GM21529 (cell line): ENCODE results near the gene PPFIA2.

ENCODE experiments used
- ATAC-seq: cut with Tn5 transposase; IDR thresholded peaks from one replicate; pipeline ENCODE4 v1.9.1; 2021; ENCODE audit not compliant: unreplicated experiment

The PPFIA2 gene

DNA sequence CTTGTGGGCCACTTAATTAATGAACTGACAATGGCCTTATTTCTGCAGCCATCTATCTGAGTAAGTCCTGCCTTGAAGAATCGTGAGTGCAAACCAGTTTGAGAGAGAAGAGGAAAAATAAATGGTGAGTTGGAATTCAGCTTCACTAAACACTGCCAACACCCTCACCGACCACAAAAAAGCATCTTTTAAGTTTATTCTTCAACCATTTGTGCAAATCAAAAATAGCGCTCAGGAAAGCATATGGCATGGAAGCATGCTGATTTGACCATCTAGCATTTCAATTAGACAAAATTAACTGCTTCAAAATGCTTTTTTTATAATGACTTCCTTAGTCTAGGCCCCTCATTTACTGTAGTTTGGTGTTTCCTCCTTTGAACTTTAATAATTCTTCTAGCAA is 294.0 kb downstream of the PPFIA2 start:
- no peak for ATAC-seq

DNA sequence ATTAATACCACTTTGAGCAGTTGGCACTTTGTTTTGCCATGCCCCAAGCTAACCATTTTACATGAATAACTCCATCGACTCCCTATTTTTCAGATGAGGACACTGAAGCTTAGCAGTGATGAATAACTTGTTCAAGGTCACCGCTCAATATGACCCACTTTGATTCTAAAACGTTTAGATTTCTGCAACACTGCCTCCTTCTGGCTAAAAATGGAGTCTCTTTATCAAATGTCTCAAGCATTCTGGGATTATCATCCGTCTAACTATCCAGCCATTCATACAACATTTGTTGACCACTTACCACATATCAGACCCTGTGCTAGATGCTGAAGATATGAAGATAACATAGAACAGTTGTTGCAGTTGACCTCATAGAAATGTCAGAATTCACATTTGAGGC is 298.0 kb downstream of the PPFIA2 start:
- no peak for ATAC-seq

DNA sequence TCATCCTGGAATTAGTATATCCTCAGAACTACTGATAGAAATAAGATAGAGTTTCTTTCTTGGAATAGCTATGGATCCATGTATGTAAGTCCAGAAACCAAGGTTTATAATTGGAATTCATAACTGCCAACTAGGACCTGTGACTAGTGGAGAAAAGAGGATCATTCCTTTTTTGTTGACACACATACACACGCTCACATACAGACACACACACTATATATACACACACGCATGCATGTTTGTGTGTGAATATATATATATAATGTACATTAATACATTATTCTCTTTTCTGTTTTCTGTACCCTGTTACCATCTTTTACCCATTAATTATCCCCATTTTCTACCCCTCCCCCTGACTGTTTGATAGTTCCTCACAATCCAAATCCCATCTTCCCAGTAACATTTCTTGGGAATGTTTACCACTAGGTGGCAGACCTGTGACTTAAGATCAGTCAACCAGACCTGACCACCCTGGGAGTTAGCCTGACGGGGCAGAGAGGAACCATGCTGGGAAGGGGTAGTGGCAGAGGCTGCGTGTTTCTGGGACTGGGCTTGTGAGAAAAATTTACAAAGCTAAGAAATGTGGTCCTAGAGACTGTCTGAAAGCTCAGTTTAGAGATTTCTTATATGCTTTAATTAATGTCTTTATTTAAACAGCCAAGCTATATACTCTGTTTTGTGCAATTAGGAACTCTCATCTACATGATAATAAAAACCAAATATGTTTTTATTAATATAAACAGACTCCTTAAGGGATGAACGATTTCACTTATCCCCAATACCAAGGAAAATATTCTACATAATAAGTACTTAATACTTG is 308.0 kb downstream of the PPFIA2 start:
- peak; percentile 71 for ATAC-seq

DNA sequence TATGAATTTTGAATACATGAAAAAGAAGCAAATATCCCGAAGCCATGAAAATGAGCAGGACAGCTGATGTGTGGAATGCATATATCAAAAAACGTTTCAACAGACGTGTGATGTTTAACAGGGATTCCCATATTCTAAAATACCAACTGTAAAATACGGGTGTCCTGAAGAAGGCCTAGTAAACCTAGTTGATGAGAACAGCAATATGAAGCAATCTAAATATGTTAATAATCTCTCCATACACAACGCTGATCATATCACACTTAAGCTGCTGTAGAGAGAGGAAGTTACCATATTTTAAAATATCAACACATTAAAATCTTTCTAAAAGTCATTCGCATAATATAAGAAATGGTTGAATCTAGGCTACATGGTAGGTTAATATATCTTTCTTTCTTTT is 317.5 kb downstream of the PPFIA2 start:
- ATAC-seq = no peak

DNA sequence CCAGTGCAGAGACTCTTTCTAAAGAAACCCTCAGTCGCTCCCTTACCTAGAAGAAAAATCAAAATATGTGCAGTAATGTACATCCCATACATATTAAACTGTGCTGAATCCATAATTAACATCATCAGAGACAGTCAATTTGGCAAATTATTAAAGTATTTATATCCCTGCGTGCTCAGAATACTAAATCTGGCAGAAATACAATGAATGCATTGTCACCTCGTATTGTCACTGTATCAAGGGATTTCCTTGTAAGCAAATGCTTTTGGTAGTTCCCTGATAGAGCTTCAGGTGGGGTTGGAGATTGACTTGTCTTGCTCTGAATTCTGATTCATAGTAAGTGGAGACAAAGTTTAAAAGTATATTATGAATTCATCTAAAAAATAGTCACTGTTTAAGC is 319.1 kb downstream of the PPFIA2 start:
- ATAC-seq = no peak

DNA sequence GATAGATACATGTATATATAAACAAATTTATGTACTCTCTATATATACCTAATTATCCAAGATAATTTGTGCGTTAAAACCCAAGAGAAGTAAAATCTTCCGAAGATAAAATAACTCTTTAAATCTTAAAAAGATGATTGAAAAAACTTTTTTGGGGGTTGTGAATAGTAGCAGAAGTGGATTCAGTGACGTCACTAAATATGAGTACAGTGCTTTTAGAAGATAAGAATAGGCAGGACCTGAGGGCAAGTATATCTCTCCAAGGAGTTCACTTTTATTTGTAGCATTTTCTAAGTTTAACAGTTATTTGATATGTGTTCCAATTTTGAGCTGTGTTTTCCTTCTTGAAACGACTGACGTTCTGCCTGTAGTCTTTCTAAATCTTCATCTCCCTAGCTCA is 319.8 kb downstream of the PPFIA2 start:
- ATAC-seq = no peak

DNA sequence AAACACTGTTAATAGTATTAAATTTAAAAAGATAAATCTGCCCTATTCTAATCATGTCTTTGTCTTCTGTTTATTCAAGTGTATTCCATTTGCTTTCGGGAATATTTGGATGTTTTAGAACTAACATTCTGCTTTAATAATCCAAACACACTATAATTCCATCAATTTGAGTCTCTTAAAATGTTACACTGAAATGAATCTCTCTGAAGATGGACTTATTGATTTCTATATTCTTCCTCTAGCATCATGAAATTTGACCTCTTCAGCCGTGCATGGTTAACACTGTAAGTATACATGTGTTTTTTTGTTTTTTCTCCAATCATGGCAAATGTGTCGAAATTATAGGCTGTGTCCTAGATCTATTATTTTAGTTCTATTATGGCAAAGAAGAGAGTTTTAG is 342.1 kb downstream of the PPFIA2 start:
- ATAC-seq = no peak

DNA sequence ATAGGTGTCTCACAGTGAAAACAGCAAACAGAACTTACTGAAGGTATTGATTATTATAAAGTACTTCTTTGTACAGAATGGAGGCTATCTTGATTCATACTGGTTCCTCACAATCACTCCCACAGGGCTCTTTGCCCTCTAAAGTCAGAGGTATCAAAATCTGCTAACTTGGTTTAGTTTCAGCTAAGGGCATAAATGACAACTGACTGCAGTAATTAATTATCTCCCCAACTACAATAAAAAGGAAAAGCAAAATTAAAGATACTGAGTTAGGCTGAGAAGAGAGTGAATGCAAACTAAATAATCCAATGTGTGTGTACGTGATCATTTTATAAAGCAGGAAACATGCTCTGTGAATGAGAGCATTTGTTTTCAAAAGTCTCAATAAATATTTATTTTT is 342.6 kb downstream of the PPFIA2 start:
- no peak for ATAC-seq

DNA sequence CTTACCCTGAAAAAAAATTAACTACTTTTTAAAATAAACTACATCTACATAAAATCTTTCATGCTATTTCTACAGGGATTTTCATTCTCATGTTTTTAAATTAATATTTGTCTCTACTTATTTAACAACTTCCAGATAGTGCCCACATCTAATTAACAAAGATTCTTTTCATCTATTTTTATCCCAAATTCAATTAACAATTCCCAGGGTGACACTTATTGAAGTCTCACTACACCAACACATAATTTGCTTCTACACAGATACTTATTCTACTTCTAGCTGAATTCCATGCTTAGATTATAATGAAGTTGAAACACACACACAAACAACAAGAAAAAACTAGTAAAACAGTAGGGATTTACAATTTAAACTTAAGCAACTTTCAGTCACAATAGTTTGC is 344.7 kb downstream of the PPFIA2 start:
- ATAC-seq = no peak

DNA sequence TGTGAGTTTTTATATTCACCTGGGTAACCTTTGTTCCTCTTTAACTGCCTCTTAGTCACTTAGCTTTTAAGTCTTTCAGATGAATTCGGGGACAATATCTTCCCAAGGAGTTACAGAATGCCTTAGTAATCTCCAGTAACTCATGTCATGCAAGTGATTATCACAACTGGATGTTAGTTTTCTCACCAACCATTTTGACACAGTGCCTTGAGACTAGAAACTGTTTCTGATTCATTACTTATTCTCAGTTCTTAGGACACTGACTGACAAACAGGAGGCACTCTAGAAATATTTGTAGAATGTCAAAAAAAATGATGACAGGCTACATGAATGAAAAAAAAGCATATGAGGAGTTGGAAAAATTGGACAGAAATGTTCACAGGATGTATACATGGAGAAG is 346.2 kb downstream of the PPFIA2 start:
- no peak for ATAC-seq

DNA sequence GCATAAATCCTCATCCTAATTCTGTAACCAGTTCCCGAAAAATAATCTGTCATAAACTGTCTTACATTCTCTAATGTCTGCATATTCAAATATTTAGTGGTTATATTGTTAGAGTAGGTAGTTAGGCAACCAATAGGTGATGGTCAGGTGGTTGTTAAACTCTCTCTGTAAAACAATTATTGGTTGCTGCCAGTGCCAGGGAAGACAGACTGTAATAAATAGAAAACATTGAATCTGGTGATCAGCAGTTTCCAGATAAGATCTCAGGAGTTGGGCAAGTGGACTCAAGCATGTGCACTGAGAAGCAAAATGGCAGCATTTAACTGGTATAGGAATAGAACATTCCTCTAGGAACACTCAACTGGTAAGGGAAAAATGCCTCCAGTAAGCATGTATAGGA is 355.8 kb downstream of the PPFIA2 start:
- no peak for ATAC-seq

DNA sequence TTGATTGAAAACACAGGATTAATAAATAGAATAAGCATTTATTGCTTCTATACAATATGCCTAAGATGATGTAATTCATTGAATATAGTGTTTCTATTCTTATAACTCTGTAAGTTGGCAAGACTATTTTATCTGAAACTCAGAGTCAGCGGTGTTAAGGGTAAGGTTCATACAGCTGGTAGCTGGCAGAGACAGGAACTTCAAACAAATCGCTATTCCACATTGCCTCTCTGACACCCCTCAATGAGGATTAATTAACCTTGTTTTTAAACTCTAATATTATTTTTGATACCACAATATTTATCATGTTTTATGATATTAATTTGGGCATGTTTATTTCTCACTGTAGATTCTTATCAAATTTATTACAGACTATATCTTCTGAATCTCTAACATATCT is 357.9 kb downstream of the PPFIA2 start:
- ATAC-seq = no peak

DNA sequence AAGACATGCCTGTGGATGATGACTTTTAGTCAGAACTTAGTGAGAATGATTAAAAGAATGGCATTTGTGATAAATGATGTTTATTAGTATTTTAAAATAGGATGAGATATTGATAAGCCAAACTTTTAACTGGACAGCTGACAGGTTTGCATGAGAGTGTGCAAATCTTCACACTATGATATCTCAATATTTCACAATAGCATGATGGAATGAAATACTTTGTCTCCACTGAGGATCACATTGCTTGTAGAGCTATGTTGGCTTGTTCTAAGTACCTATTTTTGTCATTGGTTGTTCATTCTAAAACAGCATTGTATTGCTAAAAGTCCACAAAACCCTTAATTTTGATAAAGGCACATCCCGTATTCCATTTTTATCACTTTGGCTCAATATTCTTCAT is 359.1 kb downstream of the PPFIA2 start:
- ATAC-seq = no peak

DNA sequence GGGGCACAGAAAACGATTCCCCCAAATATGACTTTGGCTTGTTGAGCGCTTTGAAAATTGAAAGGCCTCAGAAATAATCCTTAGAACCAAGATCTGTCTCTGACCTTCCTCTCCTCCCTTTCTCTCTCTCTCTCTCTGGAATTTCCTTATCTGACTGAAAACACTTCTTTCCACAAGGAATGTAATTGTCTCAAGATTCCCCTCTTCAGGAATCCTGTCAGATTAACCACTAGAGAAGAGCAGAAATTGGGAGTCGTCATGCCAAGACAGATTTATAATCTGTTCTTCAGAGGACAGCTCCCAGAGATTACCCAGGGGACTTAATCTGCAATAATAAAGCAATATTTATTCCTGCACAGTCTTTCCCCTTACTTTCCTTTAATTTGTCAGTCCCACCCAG is 363.7 kb downstream of the PPFIA2 start:
- no peak for ATAC-seq

DNA sequence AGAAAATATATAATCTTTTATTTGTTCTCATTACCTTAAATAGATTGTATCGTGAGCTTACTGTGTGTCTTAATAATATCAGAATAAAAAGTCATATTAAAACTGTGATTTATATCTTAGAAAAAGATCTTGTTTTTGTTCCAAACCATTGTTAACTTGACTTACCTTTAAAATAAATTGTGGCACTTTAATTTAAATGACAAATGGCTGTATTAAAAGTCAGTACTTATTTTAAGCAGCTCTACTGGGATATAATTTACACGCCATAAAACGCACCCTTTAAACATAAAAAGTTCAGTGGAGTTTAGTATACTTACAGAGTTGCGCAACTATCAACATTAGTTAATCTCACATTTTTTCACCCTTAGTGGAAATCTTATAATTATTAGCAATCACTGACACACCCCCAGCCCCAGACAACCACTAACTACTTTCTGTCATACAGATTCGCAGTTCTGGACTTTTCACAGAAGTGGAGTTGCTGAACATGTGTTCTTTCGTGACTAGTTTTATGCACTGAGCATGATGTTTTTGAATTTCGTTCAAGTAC is 369.5 kb downstream of the PPFIA2 start:
- no peak for ATAC-seq

DNA sequence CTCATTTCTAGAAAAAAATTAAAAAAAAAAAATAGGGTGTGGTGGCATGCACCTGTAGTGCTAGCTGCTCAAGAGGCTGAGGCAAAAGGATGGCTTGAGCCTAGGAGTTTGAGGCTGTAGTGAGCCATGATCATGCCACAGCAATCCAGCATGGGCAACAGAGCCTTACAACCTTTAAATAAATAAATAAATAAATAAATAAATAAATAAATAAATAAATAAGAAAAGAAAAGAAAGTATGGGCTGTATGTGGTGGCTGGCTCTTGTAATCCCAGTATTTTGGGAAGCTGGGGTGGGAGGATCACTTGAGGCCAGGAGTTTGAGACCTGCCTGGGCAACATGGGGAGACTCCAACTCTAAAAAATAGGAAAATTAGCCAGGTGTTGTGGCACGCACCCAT is 373.0 kb downstream of the PPFIA2 start:
- ATAC-seq = no peak

DNA sequence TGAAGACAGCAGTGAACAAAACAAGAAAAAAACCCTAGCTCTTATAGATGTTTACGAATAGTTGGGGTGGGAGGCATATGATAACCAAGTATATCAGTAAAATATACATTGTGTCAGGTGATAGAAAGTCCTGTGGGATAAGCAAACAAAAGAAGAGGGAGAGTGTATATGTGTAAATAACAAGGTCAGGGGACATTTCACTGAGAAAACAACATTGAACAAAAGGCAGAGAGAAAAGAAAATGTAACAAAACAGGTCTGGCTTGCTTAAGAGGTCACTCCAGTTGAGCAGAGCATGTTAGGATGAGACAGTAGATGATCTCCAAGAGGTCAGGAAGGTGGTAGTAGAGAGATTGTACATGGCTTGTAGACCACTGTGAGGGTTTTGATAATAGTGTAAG is 377.2 kb downstream of the PPFIA2 start:
- no peak for ATAC-seq

DNA sequence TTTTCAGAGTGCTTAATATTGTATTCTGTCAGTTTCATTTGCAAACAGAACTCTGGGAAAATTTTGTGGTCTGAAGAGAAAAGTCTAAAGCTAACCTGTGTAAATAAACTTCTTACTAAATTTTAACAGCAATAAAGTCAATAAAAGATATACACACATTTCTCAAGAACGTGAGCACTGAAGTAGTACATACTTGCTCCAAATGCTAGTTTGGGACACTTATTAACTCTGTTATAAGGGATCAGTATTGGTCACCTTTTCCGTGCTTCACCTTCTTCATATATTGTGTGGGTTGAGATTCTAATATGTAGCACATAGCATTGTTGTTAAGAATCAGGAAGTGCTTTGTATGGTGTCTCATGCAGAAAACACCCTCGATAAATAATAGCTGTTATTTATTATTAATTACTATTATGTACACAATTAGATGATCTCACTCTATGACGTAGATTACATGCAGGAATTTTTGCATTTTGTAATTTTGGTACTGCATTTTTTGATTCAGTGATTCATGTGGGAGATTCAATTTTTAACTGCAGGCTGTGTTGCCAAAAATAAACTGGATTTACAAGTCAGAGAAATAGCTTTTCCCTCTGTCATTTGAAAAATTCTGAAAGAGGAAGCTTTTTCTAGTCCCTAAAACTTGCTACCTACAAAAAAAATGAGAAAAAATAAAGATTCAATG is 380.4 kb downstream of the PPFIA2 start:
- ATAC-seq = no peak

DNA sequence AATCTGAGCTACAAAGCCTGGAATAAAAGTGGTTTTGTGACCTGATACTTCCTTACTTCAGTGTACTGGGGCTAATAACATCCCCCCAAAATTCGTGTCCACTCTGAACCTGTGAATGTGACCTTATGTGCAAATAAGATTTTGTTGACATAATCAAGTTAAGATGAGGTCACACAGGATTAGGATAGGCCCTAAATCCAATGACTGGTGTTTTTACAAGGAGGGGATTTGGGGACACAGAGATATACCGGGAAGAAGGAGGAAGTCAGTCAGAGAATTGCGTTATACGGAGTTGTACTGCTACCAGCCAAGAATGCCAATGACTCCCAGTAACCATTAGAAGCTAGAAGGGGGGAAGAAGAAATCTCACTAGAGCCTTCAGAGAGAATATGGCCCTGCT is 381.4 kb downstream of the PPFIA2 start:
- ATAC-seq = no peak

DNA sequence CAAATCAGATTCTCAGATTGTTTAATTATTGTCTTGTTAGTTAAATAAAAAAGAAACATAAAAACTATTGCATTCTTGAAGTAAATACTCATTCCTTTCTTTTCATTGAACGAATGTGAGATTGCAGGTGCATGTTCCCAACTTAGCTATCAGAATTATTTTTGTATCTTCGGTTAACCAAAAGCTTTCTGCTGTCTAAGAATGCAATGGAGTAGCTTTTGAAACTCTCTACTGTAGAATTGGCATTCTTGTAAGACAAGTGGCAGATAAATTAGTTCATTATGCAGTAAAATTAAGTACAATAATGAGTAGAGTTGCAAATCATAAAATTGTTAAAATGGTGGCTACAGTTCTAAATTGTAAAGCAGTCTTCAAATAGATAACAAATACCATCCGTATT is 383.2 kb downstream of the PPFIA2 start:
- ATAC-seq = no peak

DNA sequence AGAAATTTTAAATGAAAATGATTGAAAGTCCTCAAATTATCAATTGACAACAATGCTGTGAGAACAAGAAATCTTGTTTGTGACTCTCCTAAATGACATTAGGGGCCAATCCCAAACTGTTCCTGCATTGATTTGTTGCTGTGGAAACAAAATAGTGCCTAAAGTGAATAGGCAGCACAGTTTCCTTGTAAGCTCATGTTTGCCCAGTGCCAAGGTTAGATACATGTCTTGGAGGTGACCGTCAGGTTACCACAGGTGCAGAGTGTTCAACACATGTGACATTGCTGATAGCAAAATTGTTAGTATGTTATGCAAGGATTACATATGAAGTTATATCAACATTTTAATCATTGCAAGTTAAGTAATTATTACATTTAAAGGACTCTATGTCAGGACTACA is 388.7 kb downstream of the PPFIA2 start:
- ATAC-seq = no peak

DNA sequence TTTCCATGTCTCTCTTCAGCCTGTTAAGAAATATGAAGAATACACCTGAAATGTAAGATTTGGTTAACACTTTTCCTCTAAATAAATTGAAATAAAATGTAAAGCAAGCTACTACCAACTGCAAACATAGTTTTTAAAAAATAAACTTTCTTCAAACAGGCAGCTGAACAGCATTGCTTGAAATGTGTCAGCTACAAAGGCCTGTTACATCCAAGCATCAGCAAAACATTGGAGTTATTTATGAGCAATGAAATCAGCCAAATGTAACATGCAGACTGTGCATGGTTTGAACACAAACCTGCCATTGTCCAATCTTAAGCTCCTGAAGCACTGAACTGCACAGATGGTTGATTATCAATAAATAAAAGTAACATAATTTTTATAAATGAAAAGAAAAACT is 390.0 kb downstream of the PPFIA2 start:
- no peak for ATAC-seq
